ENCODE data around the gene SYS1. TPM values are rescaled to one million over a fixed set of nuclear protein-coding genes. Genes with fewer than 3 reads are reported as not detected.

Gene SYS1
- total RNA-seq, 2 experiments from 2014 or later: 94.8 to 107 TPM

DNA sequence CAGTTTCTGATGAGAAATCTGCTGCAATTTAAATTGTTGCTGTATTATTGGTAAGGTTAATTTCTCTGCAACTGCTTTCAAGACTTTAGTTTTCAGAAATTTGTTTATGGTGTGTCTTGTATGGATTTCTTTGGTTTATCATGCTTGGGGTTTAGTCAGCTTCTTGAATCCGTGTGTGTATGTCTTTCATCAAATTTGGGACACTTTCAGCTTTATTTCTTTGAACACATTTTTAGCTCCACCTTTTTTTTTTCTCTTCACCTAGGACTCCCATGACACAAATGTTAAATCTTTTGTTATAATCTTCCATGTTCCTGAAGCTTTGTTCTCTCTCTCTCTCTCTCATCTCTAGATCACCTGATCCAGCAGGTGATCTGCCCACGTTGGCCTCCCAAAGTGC is 28.6 kb downstream of the SYS1 start:
- Mint-ChIP-seq H3K9me3 (no peaks in the 10 kb centered on the region), H3K4me1 (ENCODE audit: low read depth) (no peaks in the 10 kb centered on the region), H3K27ac (no peak overlapping the region), H3K36me3 (ENCODE audit: low read depth) (peaks cover 13% of the 10 kb centered on the region), H3K27me3 (no peaks in the 10 kb centered on the region), H3K4me3 (no peak overlapping the region)
- H3K27me3 ChIP-seq (ENCODE audit: control insufficient read depth in 1 of 2, insufficient read depth in 2 of 2, low read length in 2 of 2): no peaks in the 10 kb centered on the region
- POLR2A ChIA-PET: no interaction called here
- H3K4me1 ChIP-seq (ENCODE audit: insufficient read depth, low read length): no peaks in the 10 kb centered on the region
- H3K27ac ChIP-seq (ENCODE audit: low read depth in 1 of 2, low read length in 2 of 2): no peak overlapping the region
- DNase-seq: no peak
- TF ChIP-seq, protein P1, sequence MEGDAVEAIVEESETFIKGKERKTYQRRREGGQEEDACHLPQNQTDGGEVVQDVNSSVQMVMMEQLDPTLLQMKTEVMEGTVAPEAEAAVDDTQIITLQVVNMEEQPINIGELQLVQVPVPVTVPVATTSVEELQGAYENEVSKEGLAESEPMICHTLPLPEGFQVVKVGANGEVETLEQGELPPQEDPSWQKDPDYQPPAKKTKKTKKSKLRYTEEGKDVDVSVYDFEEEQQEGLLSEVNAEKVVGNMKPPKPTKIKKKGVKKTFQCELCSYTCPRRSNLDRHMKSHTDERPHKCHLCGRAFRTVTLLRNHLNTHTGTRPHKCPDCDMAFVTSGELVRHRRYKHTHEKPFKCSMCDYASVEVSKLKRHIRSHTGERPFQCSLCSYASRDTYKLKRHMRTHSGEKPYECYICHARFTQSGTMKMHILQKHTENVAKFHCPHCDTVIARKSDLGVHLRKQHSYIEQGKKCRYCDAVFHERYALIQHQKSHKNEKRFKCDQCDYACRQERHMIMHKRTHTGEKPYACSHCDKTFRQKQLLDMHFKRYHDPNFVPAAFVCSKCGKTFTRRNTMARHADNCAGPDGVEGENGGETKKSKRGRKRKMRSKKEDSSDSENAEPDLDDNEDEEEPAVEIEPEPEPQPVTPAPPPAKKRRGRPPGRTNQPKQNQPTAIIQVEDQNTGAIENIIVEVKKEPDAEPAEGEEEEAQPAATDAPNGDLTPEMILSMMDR (IDR thresholded peaks at IDR 0.05): no peak
- H3K9me3 ChIP-seq (ENCODE audit: control insufficient read depth in 1 of 2, insufficient read depth in 1 of 2, low read length in 2 of 2): no peaks in the 10 kb centered on the region
- intact Hi-C loops (cut with DNase I, micrococcal nuclease): no loop called here
- ATAC-seq (ENCODE audit: poor library complexity): no peak
- peaks cover 6% of the 10 kb centered on the region for H3K36me3 ChIP-seq (ENCODE audit: insufficient read depth, low read length)
- H3K4me3 ChIP-seq (ENCODE audit: low read length): no peak overlapping the region
- CTCF ChIA-PET: interaction anchor here (1.2 kb wide), 1 partner anchor 45 kb away, joined by 3 read pairs; no protein-coding TSS in a partner anchor

DNA sequence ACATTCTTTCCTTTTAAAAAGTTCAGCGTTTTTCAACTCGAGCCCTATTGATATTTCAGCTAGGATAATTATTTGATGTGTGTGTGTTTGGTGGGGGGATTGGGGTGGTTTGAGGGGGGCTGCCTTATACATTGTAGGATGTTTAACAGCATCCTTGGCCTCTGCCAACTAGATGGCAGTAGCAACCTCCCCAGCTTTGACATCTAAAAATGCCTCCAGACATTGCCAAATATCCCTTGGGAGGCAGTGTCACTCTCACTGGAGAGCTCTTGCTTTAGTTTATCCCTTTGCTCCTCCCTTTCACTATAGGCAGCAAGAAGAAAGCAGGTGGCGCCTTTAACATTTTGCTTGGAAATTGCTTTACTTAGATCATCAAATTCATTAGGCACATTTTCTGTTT is 29.8 kb downstream of the SYS1 start:
- ATAC-seq (ENCODE audit: poor library complexity) (no peak), DNase-seq (no peak)
- intact Hi-C loops (cut with DNase I, micrococcal nuclease): no loop called here
- no peak overlapping the region for H3K4me3 Mint-ChIP-seq
- Histone ChIP-seq H3K27me3 (ENCODE audit: control insufficient read depth in 1 of 2, insufficient read depth in 2 of 2, low read length in 2 of 2) (no peaks in the 10 kb centered on the region), H3K9me3 (ENCODE audit: control insufficient read depth in 1 of 2, insufficient read depth in 1 of 2, low read length in 2 of 2) (no peaks in the 10 kb centered on the region), H3K4me1 (ENCODE audit: insufficient read depth, low read length) (no peaks in the 10 kb centered on the region), H3K27ac (ENCODE audit: low read depth in 1 of 2, low read length in 2 of 2) (no peak overlapping the region), H3K36me3 (ENCODE audit: insufficient read depth, low read length) (peaks cover 6% of the 10 kb centered on the region), H3K4me3 (ENCODE audit: low read length) (no peak overlapping the region)
- H3K9me3 Mint-ChIP-seq: no peaks in the 10 kb centered on the region
- POLR2A ChIA-PET: interaction anchor here (1.0 to 1.4 kb wide), 2 partner anchors 23 to 30 kb away, joined by 3 read pairs; partner anchors contain the start of genes PIGT and SYS1
- H3K27me3 Mint-ChIP-seq: no peaks in the 10 kb centered on the region
- no peaks in the 10 kb centered on the region for H3K4me1 Mint-ChIP-seq (ENCODE audit: low read depth)
- no peak overlapping the region for H3K27ac Mint-ChIP-seq
- TF ChIP-seq, protein P1 (IDR thresholded peaks at IDR 0.05): no peak
- H3K36me3 Mint-ChIP-seq (ENCODE audit: low read depth): peaks cover 8% of the 10 kb centered on the region
- CTCF ChIA-PET: interaction anchor here (0.6 to 2.4 kb wide), 3 partner anchors 19 to 44 kb away, joined by 3 to 8 read pairs (median 3); no protein-coding TSS in a partner anchor

GRCh38 chr20:45394221-45395113 is 31.5 kb downstream of the SYS1 start:
- no peaks in the 10 kb centered on the region for H3K9me3 Mint-ChIP-seq

More at GRCh38 chr20:45394221-45395113, 31.5 kb downstream of the SYS1 start:
- intact Hi-C loops (cut with DNase I, micrococcal nuclease): no loop called here
- ATAC-seq (ENCODE audit: poor library complexity): no peak
- Histone ChIP-seq H3K36me3 (ENCODE audit: insufficient read depth, low read length) (peaks cover 6% of the 10 kb centered on the region), H3K4me3 (ENCODE audit: low read length) (no peak overlapping the region), H3K27ac (ENCODE audit: low read depth in 1 of 2, low read length in 2 of 2) (no peak overlapping the region), H3K27me3 (ENCODE audit: control insufficient read depth in 1 of 2, insufficient read depth in 2 of 2, low read length in 2 of 2) (no peaks in the 10 kb centered on the region), H3K9me3 (ENCODE audit: control insufficient read depth in 1 of 2, insufficient read depth in 1 of 2, low read length in 2 of 2) (peaks cover 0 to under 1% of the 10 kb centered on the region in 2 experiments), H3K4me1 (ENCODE audit: insufficient read depth, low read length) (no peaks in the 10 kb centered on the region)
- Mint-ChIP-seq H3K4me3 (no peak overlapping the region), H3K4me1 (ENCODE audit: low read depth) (no peaks in the 10 kb centered on the region), H3K27ac (no peak overlapping the region), H3K27me3 (no peaks in the 10 kb centered on the region), H3K36me3 (ENCODE audit: low read depth) (no peaks in the 10 kb centered on the region)
- CTCF ChIA-PET: interaction anchor here (2.4 kb wide), 1 partner anchor 21 kb away, joined by 8 read pairs; no protein-coding TSS in a partner anchor
- POLR2A ChIA-PET: no interaction called here
- TF ChIP-seq, protein P1 (IDR thresholded peaks at IDR 0.05): no peak
- no peak for DNase-seq

Measured in CD4-positive, alpha-beta T cell (primary cell).